ENCODE results near the gene ARL4D. TPM values are rescaled to one million over a fixed set of nuclear protein-coding genes. Genes with fewer than 3 reads are reported as not detected.

Gene ARL4D
- total and polyA plus RNA-seq, 2 of the 8 experiments (the other 6 are each of a cell fraction or from before 2014, with no cell fraction given): 8.4 to 9.2 TPM

GRCh38 chr17:43383372-43383771, 15.4 kb upstream of the ARL4D start (continued):
- TF ChIP-seq, protein P1, sequence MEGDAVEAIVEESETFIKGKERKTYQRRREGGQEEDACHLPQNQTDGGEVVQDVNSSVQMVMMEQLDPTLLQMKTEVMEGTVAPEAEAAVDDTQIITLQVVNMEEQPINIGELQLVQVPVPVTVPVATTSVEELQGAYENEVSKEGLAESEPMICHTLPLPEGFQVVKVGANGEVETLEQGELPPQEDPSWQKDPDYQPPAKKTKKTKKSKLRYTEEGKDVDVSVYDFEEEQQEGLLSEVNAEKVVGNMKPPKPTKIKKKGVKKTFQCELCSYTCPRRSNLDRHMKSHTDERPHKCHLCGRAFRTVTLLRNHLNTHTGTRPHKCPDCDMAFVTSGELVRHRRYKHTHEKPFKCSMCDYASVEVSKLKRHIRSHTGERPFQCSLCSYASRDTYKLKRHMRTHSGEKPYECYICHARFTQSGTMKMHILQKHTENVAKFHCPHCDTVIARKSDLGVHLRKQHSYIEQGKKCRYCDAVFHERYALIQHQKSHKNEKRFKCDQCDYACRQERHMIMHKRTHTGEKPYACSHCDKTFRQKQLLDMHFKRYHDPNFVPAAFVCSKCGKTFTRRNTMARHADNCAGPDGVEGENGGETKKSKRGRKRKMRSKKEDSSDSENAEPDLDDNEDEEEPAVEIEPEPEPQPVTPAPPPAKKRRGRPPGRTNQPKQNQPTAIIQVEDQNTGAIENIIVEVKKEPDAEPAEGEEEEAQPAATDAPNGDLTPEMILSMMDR (IDR thresholded peaks at IDR 0.05; ENCODE audit: control extremely low read depth in 1 of 3, insufficient read depth in 1 of 3, low read depth in 1 of 3, low read length in 3 of 3): no peak
